ENCODE data around the gene TTLL5. TPM values are rescaled to one million over a fixed set of nuclear protein-coding genes. Genes with fewer than 3 reads are reported as not detected.

The TTLL5 gene
- total and polyA plus RNA-seq, 2 of the 4 experiments (the other 2 are of a cell fraction), result 11.9 to 16.7 TPM

DNA sequence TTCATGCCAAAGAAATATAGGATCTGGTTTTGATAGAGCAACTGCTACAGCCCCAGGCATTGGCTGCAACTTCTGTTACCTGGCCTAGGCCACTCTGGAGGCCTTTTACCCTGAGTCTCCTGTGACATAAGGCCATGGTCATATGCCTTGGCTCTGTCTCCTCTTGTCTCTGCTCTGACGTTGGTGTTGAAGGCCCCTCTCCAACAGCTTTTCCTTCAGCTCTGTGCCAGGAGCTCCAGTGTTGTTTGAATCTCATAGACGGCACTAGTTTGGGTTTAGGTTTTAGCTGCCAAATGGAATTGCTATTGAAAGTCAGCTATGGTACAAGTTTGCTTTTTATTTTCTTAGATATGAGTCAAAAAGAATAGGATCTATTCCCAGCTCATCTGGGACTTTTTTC is 41.1 kb downstream of the TTLL5 start:
- Histone ChIP-seq H2AFZ (replicated peaks; ENCODE audit: low read length, poor library complexity) (no peak overlapping the region), H3K9ac (ENCODE audit: low read depth, low read length) (no peak overlapping the region), H3K4ac (ENCODE audit: low read depth, low read length) (no peak overlapping the region), H3K9me1 (ENCODE audit: insufficient read depth, low read length) (no peaks in the 10 kb centered on the region), H2BK120ac (ENCODE audit: low read depth, low read length) (no peak overlapping the region), H2AK9ac (replicated peaks; ENCODE audit: low read depth, low read length, poor library complexity) (no peak overlapping the region), H4K8ac (ENCODE audit: low read depth in 2 of 2, low read length in 2 of 2) (no peak overlapping the region), H4K5ac (ENCODE audit: low read depth, low read length) (no peak overlapping the region), H3K23ac (ENCODE audit: low read depth, low read length) (no peak overlapping the region), H4K20me1 (ENCODE audit: insufficient read depth, low read length) (no peaks in the 10 kb centered on the region), H3K27me3 (ENCODE audit: control insufficient read depth, insufficient read depth, low read length) (no peaks in the 10 kb centered on the region), H2BK20ac (ENCODE audit: low read depth, low read length) (no peak overlapping the region), H3K4me1 (ENCODE audit: control insufficient read depth, insufficient read depth, low read length) (peaks cover 2% of the 10 kb centered on the region; the same call in 1 of the 2 replicates), H3K9me3 (ENCODE audit: control insufficient read depth, insufficient read depth, low read length) (no peaks in the 10 kb centered on the region), H3K4me3 (ENCODE audit: insufficient read depth, low read depth, low read length) (no peak overlapping the region), H3K36me3 (ENCODE audit: control insufficient read depth, insufficient read depth, low read length) (peaks cover 10% of the 10 kb centered on the region), H3K79me1 (ENCODE audit: low read depth in 1 of 2, low read length in 2 of 2) (no peaks in the 10 kb centered on the region), H2BK5ac (ENCODE audit: low read depth, low read length, poor library complexity, severe bottlenecking) (no peak overlapping the region), H2AK5ac (ENCODE audit: low read depth, low read length) (no peak overlapping the region), H4K91ac (ENCODE audit: insufficient read depth, low read depth, low read length) (no peak overlapping the region), H3K27ac (ENCODE audit: insufficient read depth, low read length) (no peak overlapping the region), H3K4me2 (ENCODE audit: low read depth, low read length) (no peak overlapping the region), H3K14ac (replicated peaks; ENCODE audit: low read depth, low read length) (no peak overlapping the region), H2BK15ac (ENCODE audit: low read depth, low read length) (no peak overlapping the region), H3K56ac (ENCODE audit: extremely low read depth, insufficient read depth, low read length) (no peak overlapping the region), H3K18ac (ENCODE audit: low read depth, low read length) (no peak overlapping the region)
- no CpG with 5 or more reads among the region's 2 CpGs for WGBS, 2 experiments (ENCODE audit: extremely low coverage in 2 of 2, insufficient read length in 1 of 2)
- TF ChIP-seq RFX5 (IDR thresholded peaks at IDR 0.05; ENCODE audit: low read depth, low read length) (no peak), FOS (IDR thresholded peaks at IDR 0.05; ENCODE audit: low read depth, low read length) (no peak), MAFK (IDR thresholded peaks at IDR 0.05; ENCODE audit: low read depth, low read length) (no peak), MAZ (IDR thresholded peaks at IDR 0.05; ENCODE audit: borderline replicate concordance, low read depth, low read length) (no peak), SMC3 (IDR thresholded peaks at IDR 0.05; ENCODE audit: low read depth, low read length) (no peak), CEBPB (IDR thresholded peaks at IDR 0.05; ENCODE audit: low read depth, low read length) (no peak), CHD1 (IDR thresholded peaks at IDR 0.05; ENCODE audit: low read depth, low read length) (no peak), MXI1 (IDR thresholded peaks at IDR 0.05; ENCODE audit: borderline replicate concordance, low read depth, low read length) (no peak), NFE2L2 (IDR thresholded peaks at IDR 0.05; ENCODE audit: low read depth, low read length) (no peak), RCOR1 (IDR thresholded peaks at IDR 0.05; ENCODE audit: insufficient replicate concordance, low read length) (no peak), BHLHE40 (IDR thresholded peaks at IDR 0.05; ENCODE audit: low read depth, low read length) (no peak), RAD21 (IDR thresholded peaks at IDR 0.05; ENCODE audit: low read length) (no peak), POLR2A (IDR thresholded peaks at IDR 0.05; ENCODE audit: low read depth, low read length) (no peak)
- TF ChIP-seq, protein P1, sequence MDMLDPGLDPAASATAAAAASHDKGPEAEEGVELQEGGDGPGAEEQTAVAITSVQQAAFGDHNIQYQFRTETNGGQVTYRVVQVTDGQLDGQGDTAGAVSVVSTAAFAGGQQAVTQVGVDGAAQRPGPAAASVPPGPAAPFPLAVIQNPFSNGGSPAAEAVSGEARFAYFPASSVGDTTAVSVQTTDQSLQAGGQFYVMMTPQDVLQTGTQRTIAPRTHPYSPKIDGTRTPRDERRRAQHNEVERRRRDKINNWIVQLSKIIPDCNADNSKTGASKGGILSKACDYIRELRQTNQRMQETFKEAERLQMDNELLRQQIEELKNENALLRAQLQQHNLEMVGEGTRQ (IDR thresholded peaks at IDR 0.05; ENCODE audit: low read depth, low read length), result no peak
- TF ChIP-seq, protein P2, sequence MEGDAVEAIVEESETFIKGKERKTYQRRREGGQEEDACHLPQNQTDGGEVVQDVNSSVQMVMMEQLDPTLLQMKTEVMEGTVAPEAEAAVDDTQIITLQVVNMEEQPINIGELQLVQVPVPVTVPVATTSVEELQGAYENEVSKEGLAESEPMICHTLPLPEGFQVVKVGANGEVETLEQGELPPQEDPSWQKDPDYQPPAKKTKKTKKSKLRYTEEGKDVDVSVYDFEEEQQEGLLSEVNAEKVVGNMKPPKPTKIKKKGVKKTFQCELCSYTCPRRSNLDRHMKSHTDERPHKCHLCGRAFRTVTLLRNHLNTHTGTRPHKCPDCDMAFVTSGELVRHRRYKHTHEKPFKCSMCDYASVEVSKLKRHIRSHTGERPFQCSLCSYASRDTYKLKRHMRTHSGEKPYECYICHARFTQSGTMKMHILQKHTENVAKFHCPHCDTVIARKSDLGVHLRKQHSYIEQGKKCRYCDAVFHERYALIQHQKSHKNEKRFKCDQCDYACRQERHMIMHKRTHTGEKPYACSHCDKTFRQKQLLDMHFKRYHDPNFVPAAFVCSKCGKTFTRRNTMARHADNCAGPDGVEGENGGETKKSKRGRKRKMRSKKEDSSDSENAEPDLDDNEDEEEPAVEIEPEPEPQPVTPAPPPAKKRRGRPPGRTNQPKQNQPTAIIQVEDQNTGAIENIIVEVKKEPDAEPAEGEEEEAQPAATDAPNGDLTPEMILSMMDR (conservative IDR thresholded peaks at IDR 0.05; ENCODE audit: low read depth, low read length), result no peak
- TF ChIP-seq, protein P3, sequence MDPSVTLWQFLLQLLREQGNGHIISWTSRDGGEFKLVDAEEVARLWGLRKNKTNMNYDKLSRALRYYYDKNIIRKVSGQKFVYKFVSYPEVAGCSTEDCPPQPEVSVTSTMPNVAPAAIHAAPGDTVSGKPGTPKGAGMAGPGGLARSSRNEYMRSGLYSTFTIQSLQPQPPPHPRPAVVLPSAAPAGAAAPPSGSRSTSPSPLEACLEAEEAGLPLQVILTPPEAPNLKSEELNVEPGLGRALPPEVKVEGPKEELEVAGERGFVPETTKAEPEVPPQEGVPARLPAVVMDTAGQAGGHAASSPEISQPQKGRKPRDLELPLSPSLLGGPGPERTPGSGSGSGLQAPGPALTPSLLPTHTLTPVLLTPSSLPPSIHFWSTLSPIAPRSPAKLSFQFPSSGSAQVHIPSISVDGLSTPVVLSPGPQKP (IDR thresholded peaks at IDR 0.05; ENCODE audit: borderline replicate concordance, low read depth, low read length), result no peak
- intact Hi-C loops (cut with micrococcal nuclease) (loop anchor here (5.0 kb wide), 1 partner anchor 465 kb away; no protein-coding TSS in a partner anchor), in situ Hi-C loops (cut with MboI; ENCODE audit: low sequenced_read_pairs) (loop anchor here (25.0 kb wide), 2 partner anchors 660 to 935 kb away; no protein-coding TSS in a partner anchor), dilution Hi-C loops (cut with HindIII; ENCODE audit: low sequenced_read_pairs, unreplicated experiment) (no loop called here)
- BruUV-seq (replicated peaks), result no TSS peak
- CTCF ChIA-PET, result interaction anchor here (0.7 kb wide), 1 partner anchor 9 kb away, joined by 3 read pairs; no protein-coding TSS in a partner anchor
- POLR2A ChIA-PET (ENCODE audit: unreplicated experiment), result no interaction called here
- DNase-seq (no peak), ATAC-seq (ENCODE audit: low read depth) (no peak)
